ENCODE measurements around the gene MLPH.

DNA sequence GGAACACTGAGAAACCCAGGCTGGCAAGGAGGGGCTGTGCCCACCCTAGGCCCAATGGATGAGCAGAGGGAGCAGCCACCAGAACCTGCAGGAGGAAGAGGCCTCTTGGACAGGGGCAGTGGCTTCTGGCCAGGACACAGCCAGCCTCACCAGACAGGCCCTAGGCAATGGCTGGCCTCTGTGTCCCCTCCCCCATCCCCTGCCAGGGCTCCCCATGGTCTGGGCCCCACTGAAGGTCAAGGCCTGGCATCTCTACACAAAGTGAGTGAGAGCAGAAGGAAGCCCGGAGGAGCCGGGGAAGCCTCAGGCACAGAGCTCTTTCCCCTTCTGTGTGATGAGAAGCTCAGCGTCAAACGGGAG lies 85.7 kb downstream of the MLPH start:
- TF ChIP-seq, protein P1, sequence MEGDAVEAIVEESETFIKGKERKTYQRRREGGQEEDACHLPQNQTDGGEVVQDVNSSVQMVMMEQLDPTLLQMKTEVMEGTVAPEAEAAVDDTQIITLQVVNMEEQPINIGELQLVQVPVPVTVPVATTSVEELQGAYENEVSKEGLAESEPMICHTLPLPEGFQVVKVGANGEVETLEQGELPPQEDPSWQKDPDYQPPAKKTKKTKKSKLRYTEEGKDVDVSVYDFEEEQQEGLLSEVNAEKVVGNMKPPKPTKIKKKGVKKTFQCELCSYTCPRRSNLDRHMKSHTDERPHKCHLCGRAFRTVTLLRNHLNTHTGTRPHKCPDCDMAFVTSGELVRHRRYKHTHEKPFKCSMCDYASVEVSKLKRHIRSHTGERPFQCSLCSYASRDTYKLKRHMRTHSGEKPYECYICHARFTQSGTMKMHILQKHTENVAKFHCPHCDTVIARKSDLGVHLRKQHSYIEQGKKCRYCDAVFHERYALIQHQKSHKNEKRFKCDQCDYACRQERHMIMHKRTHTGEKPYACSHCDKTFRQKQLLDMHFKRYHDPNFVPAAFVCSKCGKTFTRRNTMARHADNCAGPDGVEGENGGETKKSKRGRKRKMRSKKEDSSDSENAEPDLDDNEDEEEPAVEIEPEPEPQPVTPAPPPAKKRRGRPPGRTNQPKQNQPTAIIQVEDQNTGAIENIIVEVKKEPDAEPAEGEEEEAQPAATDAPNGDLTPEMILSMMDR (IDR thresholded peaks at IDR 0.05): no peak
- no peak for TF ChIP-seq POLR2A (IDR thresholded peaks at IDR 0.05)
